ENCODE results near the gene LMF2.

GRCh38 chr22:50540381-50540780 is 32.9 kb upstream of the LMF2 start:
- TF ChIP-seq, protein P1, sequence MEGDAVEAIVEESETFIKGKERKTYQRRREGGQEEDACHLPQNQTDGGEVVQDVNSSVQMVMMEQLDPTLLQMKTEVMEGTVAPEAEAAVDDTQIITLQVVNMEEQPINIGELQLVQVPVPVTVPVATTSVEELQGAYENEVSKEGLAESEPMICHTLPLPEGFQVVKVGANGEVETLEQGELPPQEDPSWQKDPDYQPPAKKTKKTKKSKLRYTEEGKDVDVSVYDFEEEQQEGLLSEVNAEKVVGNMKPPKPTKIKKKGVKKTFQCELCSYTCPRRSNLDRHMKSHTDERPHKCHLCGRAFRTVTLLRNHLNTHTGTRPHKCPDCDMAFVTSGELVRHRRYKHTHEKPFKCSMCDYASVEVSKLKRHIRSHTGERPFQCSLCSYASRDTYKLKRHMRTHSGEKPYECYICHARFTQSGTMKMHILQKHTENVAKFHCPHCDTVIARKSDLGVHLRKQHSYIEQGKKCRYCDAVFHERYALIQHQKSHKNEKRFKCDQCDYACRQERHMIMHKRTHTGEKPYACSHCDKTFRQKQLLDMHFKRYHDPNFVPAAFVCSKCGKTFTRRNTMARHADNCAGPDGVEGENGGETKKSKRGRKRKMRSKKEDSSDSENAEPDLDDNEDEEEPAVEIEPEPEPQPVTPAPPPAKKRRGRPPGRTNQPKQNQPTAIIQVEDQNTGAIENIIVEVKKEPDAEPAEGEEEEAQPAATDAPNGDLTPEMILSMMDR (IDR thresholded peaks at IDR 0.05) = no peak
- no peak for TF ChIP-seq POLR2A (IDR thresholded peaks at IDR 0.05)

Measured in esophagus squamous epithelium (tissue), 4 donors.